Measurements from ENCODE around the gene RFTN1. TPM values are rescaled to one million over a fixed set of nuclear protein-coding genes. Genes with fewer than 3 reads are reported as not detected.
A peak's percentile ranks its signal among the peaks of the same experiment; 100 is the strongest.

Gene RFTN1
- total RNA-seq, 2 experiments from 2014 or later = 101 to 113 TPM

DNA sequence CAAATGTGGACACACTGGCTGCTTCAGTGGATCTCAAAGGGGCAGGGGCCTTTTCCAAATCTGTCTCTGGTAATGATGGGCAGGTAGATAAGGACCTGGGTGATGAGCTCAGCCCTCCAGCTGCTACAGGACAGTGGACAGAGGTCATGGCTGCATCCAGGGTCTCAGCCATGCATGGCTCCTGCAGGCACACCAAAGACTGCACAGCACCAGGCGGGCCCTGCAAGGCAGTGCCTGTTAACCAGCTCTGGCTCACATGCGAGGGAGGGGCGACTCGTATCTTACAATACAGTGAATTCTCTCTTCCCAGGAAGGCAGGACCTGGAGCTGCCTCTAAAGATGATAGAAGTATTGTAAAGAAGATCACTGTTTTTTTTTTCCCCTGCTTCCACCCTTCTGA is 189.8 kb downstream of the RFTN1 start:
- H3K36me3 Mint-ChIP-seq (ENCODE audit: low read depth) = peaks cover 60% of the 10 kb centered on the region

GRCh38 chr3:16322189-16322588 is 191.3 kb downstream of the RFTN1 start:
- peaks cover 71% of the 10 kb centered on the region for H3K36me3 Mint-ChIP-seq (ENCODE audit: low read depth)
- intact Hi-C loops (cut with DNase I, micrococcal nuclease) = no loop called here
- H3K4me1 Mint-ChIP-seq = peaks cover 60% of the 10 kb centered on the region
- no peak for ATAC-seq
- CTCF ChIA-PET = interaction anchor here (1.5 to 12.0 kb wide), 4 partner anchors 30 to 62 kb away, joined by 3 to 262 read pairs (median 28); partner anchors contain the start of genes DPH3 and OXNAD1
- POLR2A ChIA-PET = no interaction called here
- H3K4me3 Mint-ChIP-seq = no peak overlapping the region
- no peaks in the 10 kb centered on the region for H3K9me3 Mint-ChIP-seq (ENCODE audit: low read depth)
- DNase-seq = no peak
- peak overlapping the region; percentile 90 for H3K27ac Mint-ChIP-seq
- no peaks in the 10 kb centered on the region for H3K27me3 Mint-ChIP-seq

More for the DNA sequence above, 189.8 kb downstream of the RFTN1 start:
- ATAC-seq = no peak
- ChIA-PET POLR2A (no interaction called here), CTCF (interaction anchor here (0.7 to 7.0 kb wide), 6 partner anchors 10 to 276 kb away, joined by 3 to 50 read pairs (median 6); partner anchors contain the start of genes DPH3 and OXNAD1)
- H3K4me3 Mint-ChIP-seq = no peak overlapping the region
- intact Hi-C loops (cut with DNase I, micrococcal nuclease) = no loop called here
- H3K27ac Mint-ChIP-seq = peak overlapping the region; percentile 31
- no peaks in the 10 kb centered on the region for H3K27me3 Mint-ChIP-seq
- peaks cover 45% of the 10 kb centered on the region for H3K4me1 Mint-ChIP-seq
- no peak for DNase-seq
- H3K9me3 Mint-ChIP-seq (ENCODE audit: low read depth) = no peaks in the 10 kb centered on the region

DNA sequence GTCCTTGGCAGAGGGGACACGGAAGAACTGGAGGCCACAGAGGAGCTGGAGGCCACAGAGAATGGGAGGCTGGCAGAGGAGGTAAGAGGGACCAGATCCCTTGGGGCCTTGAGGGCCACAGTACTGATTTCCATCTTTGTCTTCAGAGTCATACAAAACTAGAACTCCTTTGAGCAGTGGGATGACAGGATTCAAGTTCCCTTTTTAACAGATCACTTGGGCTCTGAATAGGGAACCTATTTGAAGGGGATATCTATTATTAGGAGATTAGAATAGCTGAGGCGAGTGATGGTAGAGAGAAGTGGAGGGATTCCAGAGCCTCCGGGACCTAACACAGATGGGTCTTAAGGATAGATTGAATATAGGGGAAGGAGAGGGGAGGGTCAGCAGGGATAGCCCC is 192.8 kb downstream of the RFTN1 start:
- Mint-ChIP-seq H3K9me3 (ENCODE audit: low read depth) (no peaks in the 10 kb centered on the region), H3K36me3 (ENCODE audit: low read depth) (peaks cover 72% of the 10 kb centered on the region), H3K4me3 (no peak overlapping the region), H3K27me3 (no peaks in the 10 kb centered on the region), H3K27ac (peak overlapping the region; percentile 90), H3K4me1 (peaks cover 66% of the 10 kb centered on the region)
- CTCF ChIA-PET = interaction anchor here (0.6 to 12.0 kb wide), 11 partner anchors 13 to 191 kb away, joined by 3 to 262 read pairs (median 9); partner anchors contain the start of genes DPH3 and OXNAD1
- POLR2A ChIA-PET = interaction anchor here (1.5 kb wide), 1 partner anchor 32 kb away, joined by 3 read pairs; no protein-coding TSS in a partner anchor
- intact Hi-C loops (cut with DNase I, micrococcal nuclease) = no loop called here
- no peak for ATAC-seq
- DNase-seq = no peak

- intact Hi-C loops (cut with DNase I, micrococcal nuclease) = loop anchor here (1.0 to 5.0 kb wide), 8 partner anchors 10 to 278 kb away; partner anchors contain the start of gene OXNAD1 (in 1 of the 2)
- Mint-ChIP-seq H3K4me1 (peaks cover 71% of the 10 kb centered on the region), H3K27me3 (no peaks in the 10 kb centered on the region), H3K4me3 (peak overlapping the region; percentile 3), H3K27ac (peak overlapping the region; percentile 90), H3K9me3 (ENCODE audit: low read depth) (no peaks in the 10 kb centered on the region), H3K36me3 (ENCODE audit: low read depth) (peaks cover 72% of the 10 kb centered on the region)
- DNase-seq = no peak
- ATAC-seq = no peak
- CTCF ChIA-PET = interaction anchor here (0.7 to 12.0 kb wide), 18 partner anchors 12 to 727 kb away, joined by 3 to 262 read pairs (median 8); partner anchors contain the start of genes DPH3 and OXNAD1
- POLR2A ChIA-PET = interaction anchor here (0.6 to 1.5 kb wide), 3 partner anchors 28 to 31 kb away, joined by 3 to 7 read pairs (median 3); no protein-coding TSS in a partner anchor
Observed at GRCh38 chr3:16319723-16320122, 193.8 kb downstream of the RFTN1 start.

DNA sequence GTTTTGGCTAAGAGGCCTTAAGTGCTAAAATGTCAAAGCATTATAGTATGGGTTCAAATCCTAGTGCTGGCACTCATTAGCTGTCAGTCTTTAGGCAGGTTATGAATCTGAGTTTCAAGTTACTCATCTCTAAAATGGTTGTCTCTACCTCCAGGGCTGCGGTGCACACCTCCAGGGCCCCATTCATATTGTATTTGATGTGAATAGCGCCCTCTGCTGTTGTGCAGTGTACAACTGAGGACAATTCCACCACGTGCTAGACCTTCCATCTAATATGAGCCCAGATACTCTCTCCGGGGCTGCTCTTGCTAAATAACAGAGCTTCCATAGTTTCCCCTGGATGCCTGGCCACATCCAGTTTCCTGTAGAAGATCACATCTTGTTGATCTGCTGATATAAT is 194.2 kb downstream of the RFTN1 start:
- intact Hi-C loops (cut with DNase I, micrococcal nuclease) = loop anchor here (1.0 to 5.0 kb wide), 8 partner anchors 10 to 278 kb away; partner anchors contain the start of gene OXNAD1 (in 1 of the 2)
- peak; percentile 94 for ATAC-seq
- CTCF ChIA-PET = interaction anchor here (0.6 to 12.0 kb wide), 19 partner anchors 12 to 240 kb away, joined by 3 to 262 read pairs (median 7); partner anchors contain the start of genes DPH3 and OXNAD1
- peak; percentile 94 for DNase-seq
- H3K27ac Mint-ChIP-seq = peak overlapping the region; percentile 90
- peak overlapping the region; percentile 3 for H3K4me3 Mint-ChIP-seq
- POLR2A ChIA-PET = interaction anchor here (1.1 to 1.5 kb wide), 3 partner anchors 27 to 31 kb away, joined by 3 to 7 read pairs (median 5); no protein-coding TSS in a partner anchor
- H3K4me1 Mint-ChIP-seq = peaks cover 74% of the 10 kb centered on the region
- H3K27me3 Mint-ChIP-seq = no peaks in the 10 kb centered on the region
- H3K36me3 Mint-ChIP-seq (ENCODE audit: low read depth) = peaks cover 74% of the 10 kb centered on the region
- H3K9me3 Mint-ChIP-seq (ENCODE audit: low read depth) = no peaks in the 10 kb centered on the region

DNA sequence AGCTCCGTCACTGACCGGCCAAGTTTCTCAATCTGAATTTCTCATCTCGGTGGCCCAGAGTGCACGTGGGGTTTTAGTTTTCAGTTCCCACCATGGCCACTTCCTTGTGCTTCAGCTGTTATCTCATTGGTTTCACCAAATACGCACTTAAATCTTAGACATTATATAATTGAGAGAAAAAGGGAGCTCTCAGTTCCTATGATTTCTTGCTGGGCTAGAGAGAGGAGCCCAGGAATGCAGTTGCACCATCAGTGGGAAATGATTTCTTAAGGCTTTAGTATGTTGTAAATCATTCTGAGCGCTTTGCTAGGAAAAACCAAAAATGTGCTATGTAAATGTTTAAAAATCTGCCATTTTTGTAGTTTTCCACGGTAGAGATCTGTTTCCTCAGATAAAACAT is 195.3 kb downstream of the RFTN1 start:
- Mint-ChIP-seq H3K4me3 (no peak overlapping the region), H3K27ac (peak overlapping the region; percentile 90), H3K36me3 (ENCODE audit: low read depth) (peaks cover 75% of the 10 kb centered on the region), H3K4me1 (peaks cover 83% of the 10 kb centered on the region), H3K9me3 (ENCODE audit: low read depth) (no peaks in the 10 kb centered on the region), H3K27me3 (no peaks in the 10 kb centered on the region)
- DNase-seq (no peak), ATAC-seq (no peak)
- ChIA-PET CTCF (interaction anchor here (1.7 to 12.0 kb wide), 7 partner anchors 11 to 53 kb away, joined by 4 to 262 read pairs (median 31); partner anchors contain the start of genes DPH3 and OXNAD1), POLR2A (interaction anchor here (1.2 kb wide), 1 partner anchor 28 kb away, joined by 5 read pairs; no protein-coding TSS in a partner anchor)
- intact Hi-C loops (cut with DNase I, micrococcal nuclease) = loop anchor here in 1 of 2 experiments (2.0 to 5.0 kb wide), 2 partner anchors 13 to 279 kb away; no protein-coding TSS in a partner anchor

DNA sequence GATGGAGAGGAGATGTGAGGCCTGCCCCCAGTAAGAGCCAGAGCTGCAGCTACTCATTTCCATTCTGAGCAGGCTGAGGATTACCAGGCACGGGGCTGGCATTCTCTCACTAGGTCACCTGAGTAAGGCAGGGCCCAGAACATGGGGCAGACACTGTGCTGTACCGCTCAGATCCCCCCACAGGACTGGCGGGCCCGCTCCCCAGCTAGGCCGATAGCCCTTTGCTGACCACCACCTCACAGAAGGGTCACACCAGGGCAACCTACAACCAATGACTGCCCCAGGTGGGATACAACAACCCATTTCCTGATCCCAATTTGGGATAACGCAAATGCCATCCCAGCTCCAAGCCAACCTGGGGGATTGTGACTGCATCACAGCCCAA is 195.9 kb downstream of the RFTN1 start:
- DNase-seq (no peak), ATAC-seq (peak; percentile 1)
- peaks cover 88% of the 10 kb centered on the region for H3K4me1 Mint-ChIP-seq
- H3K9me3 Mint-ChIP-seq (ENCODE audit: low read depth) = no peaks in the 10 kb centered on the region
- H3K36me3 Mint-ChIP-seq (ENCODE audit: low read depth) = peaks cover 80% of the 10 kb centered on the region
- intact Hi-C loops (cut with DNase I, micrococcal nuclease) = loop anchor here in 1 of 2 experiments (5.0 kb wide), 1 partner anchor 280 kb away; no protein-coding TSS in a partner anchor
- H3K4me3 Mint-ChIP-seq = no peak overlapping the region
- no peaks in the 10 kb centered on the region for H3K27me3 Mint-ChIP-seq
- ChIA-PET CTCF (interaction anchor here (0.6 to 12.0 kb wide), 8 partner anchors 12 to 53 kb away, joined by 3 to 262 read pairs (median 10); partner anchors contain the start of genes DPH3 and OXNAD1), POLR2A (no interaction called here)
- H3K27ac Mint-ChIP-seq = peak overlapping the region; percentile 90

GRCh38 chr3:16316847-16317560 is 196.5 kb downstream of the RFTN1 start:
- H3K9me3 Mint-ChIP-seq (ENCODE audit: low read depth) = no peaks in the 10 kb centered on the region
- no peak overlapping the region for H3K4me3 Mint-ChIP-seq
- DNase-seq (no peak), ATAC-seq (peak; percentile 12)
- POLR2A ChIA-PET = no interaction called here
- peaks cover 93% of the 10 kb centered on the region for H3K4me1 Mint-ChIP-seq
- peak overlapping the region; percentile 83 for H3K27ac Mint-ChIP-seq
- CTCF ChIA-PET = interaction anchor here (0.5 to 12.0 kb wide), 8 partner anchors 11 to 234 kb away, joined by 3 to 262 read pairs (median 4); partner anchors contain the start of genes DPH3 and OXNAD1
- intact Hi-C loops (cut with DNase I, micrococcal nuclease) = loop anchor here in 1 of 2 experiments (5.0 kb wide), 1 partner anchor 280 kb away; no protein-coding TSS in a partner anchor
- H3K27me3 Mint-ChIP-seq = no peaks in the 10 kb centered on the region
- peaks cover 78% of the 10 kb centered on the region for H3K36me3 Mint-ChIP-seq (ENCODE audit: low read depth)

DNA sequence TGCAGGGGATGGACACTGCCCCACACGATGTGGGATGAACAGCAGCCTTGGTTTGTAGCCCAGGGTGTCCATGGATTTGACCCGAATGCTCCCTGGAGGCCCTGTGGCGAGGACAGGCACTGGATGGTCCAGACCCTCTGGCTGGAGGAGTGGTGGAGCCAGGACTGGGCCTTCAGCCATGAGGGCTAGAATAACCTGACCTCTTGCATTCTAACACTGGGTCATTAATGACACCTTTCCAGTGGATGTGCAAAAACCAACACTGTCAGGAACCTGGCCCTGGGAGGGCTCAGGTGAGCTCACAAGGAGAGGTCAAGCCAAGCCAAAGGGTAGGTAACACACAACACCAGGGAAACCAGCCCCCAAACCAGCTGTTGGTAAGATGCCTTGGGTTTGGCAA is 197.1 kb downstream of the RFTN1 start:
- Mint-ChIP-seq H3K27me3 (no peaks in the 10 kb centered on the region), H3K27ac (peak overlapping the region; percentile 83), H3K4me3 (no peak overlapping the region), H3K4me1 (peaks cover 97% of the 10 kb centered on the region), H3K9me3 (ENCODE audit: low read depth) (no peaks in the 10 kb centered on the region), H3K36me3 (ENCODE audit: low read depth) (peaks cover 82% of the 10 kb centered on the region)
- intact Hi-C loops (cut with DNase I, micrococcal nuclease) = loop anchor here in 1 of 2 experiments (5.0 kb wide), 1 partner anchor 281 kb away; no protein-coding TSS in a partner anchor
- ChIA-PET POLR2A (no interaction called here), CTCF (interaction anchor here (0.5 to 12.0 kb wide), 6 partner anchors 11 to 235 kb away, joined by 3 to 262 read pairs (median 3); partner anchors contain the start of genes DPH3 and OXNAD1)
- ATAC-seq (no peak), DNase-seq (no peak)

GRCh38 chr3:16315623-16316022 is 197.9 kb downstream of the RFTN1 start:
- intact Hi-C loops (cut with DNase I, micrococcal nuclease) = loop anchor here in 1 of 2 experiments (5.0 kb wide), 1 partner anchor 282 kb away; no protein-coding TSS in a partner anchor
- POLR2A ChIA-PET = no interaction called here
- Mint-ChIP-seq H3K27ac (peak overlapping the region; percentile 83), H3K4me1 (peaks cover 96% of the 10 kb centered on the region), H3K4me3 (no peak overlapping the region), H3K9me3 (ENCODE audit: low read depth) (no peaks in the 10 kb centered on the region), H3K36me3 (ENCODE audit: low read depth) (peaks cover 76% of the 10 kb centered on the region), H3K27me3 (no peaks in the 10 kb centered on the region)
- DNase-seq = no peak
- CTCF ChIA-PET = interaction anchor here (0.6 to 12.0 kb wide), 7 partner anchors 12 to 50 kb away, joined by 3 to 262 read pairs (median 4); partner anchors contain the start of gene OXNAD1
- ATAC-seq = no peak

Measured in activated CD4-positive, alpha-beta T cell treated with anti-CD3 and anti-CD28 coated beads for 36 hours (primary cell).